GM21717 (cell line): ENCODE data around the gene MDM1.

ENCODE experiments used
- ATAC-seq: cut with Tn5 transposase; IDR thresholded peaks from one replicate; pipeline ENCODE4 v1.9.1; 2021; ENCODE audit warnings: mild to moderate bottlenecking, moderate library complexity; ENCODE audit not compliant: unreplicated experiment

Gene MDM1

GRCh38 chr12:68358532-68359485 is 26.6 kb upstream of the MDM1 start:
- ATAC-seq: peak; percentile 78

GRCh38 chr12:68356986-68357385 is 24.8 kb upstream of the MDM1 start:
- ATAC-seq: no peak

GRCh38 chr12:68356060-68356695 is 24.0 kb upstream of the MDM1 start:
- no peak for ATAC-seq

- no peak for ATAC-seq
Observed at GRCh38 chr12:68354977-68355541, 22.9 kb upstream of the MDM1 start.

- ATAC-seq: no peak
Observed at GRCh38 chr12:68352067-68352466, 19.9 kb upstream of the MDM1 start.

GRCh38 chr12:68350753-68351152 is 18.6 kb upstream of the MDM1 start:
- ATAC-seq: no peak

- ATAC-seq: no peak
Observed at GRCh38 chr12:68349921-68350606, 17.9 kb upstream of the MDM1 start.

- ATAC-seq: no peak
Observed at GRCh38 chr12:68349220-68349621, 17.1 kb upstream of the MDM1 start.

- no peak for ATAC-seq
Observed at GRCh38 chr12:68348419-68348818, 16.3 kb upstream of the MDM1 start.

GRCh38 chr12:68345763-68346162 is 13.6 kb upstream of the MDM1 start:
- ATAC-seq: no peak

GRCh38 chr12:68344126-68344525 is 12.0 kb upstream of the MDM1 start:
- ATAC-seq: no peak

GRCh38 chr12:68342966-68343365 is 10.8 kb upstream of the MDM1 start:
- ATAC-seq: no peak

- no peak for ATAC-seq
Observed at GRCh38 chr12:68341822-68342221, 9.7 kb upstream of the MDM1 start.

- ATAC-seq: no peak
Observed at GRCh38 chr12:68340404-68341270, 8.5 kb upstream of the MDM1 start.

- no peak for ATAC-seq
Observed at GRCh38 chr12:68336889-68337303, 4.7 kb upstream of the MDM1 start.

GRCh38 chr12:68335462-68335861 is 3.3 kb upstream of the MDM1 start:
- no peak for ATAC-seq

GRCh38 chr12:68334132-68334531 is 2.0 kb upstream of the MDM1 start:
- ATAC-seq: no peak

GRCh38 chr12:68332728-68333630 is 817 bp upstream of the MDM1 start:
- ATAC-seq: no peak

- ATAC-seq: no peak
Observed at GRCh38 chr12:68331500-68331868, 678 bp downstream of the MDM1 start.
